Stimulated activated naive B cell treated with anti-CD40 and anti-IgM and Interleukin-4, amounts not matched to agents 10 μg/mL and 1 μg/mL and 100 μg/mL, for 72 hours (primary cell): ENCODE measurements around the gene SLC35G6.
A peak's percentile ranks its signal among the peaks of the same experiment; 100 is the strongest.
"Not testable (repeated sequence)": the region's sequence is repeated elsewhere in the genome, so short reads cannot be mapped to it uniquely, and the experiment has no call there.

Source experiments
- ATAC-seq, 2 donors: fragments of 150-1000 bp; cut with Tn5 transposase; replicated peaks; 2 replicates each; pipeline ENCODE4 v1.10.0; 2021; ENCODE audit warnings: moderate library complexity in 1 of 2
- DNase-seq: peaks from one replicate; pipeline ENCODE4 v3.0.0; 2021
- H3K27ac Mint-ChIP-seq: one replicate; pipeline ENCODE4 v1.8.0; 2022; ENCODE audit warnings: mild to moderate bottlenecking, mixed read lengths
- H3K27me3 Mint-ChIP-seq, 2 donors: one replicate each; pipeline ENCODE4 v1.8.0; 2022; ENCODE audit warnings: mixed read lengths in 2 of 2
- H3K36me3 Mint-ChIP-seq, 2 donors: one replicate each; pipeline ENCODE4 v1.8.0; 2022; ENCODE audit warnings: mixed read lengths in 2 of 2, mild to moderate bottlenecking in 1 of 2
- H3K4me1 Mint-ChIP-seq, 2 donors: one replicate each; pipeline ENCODE4 v1.8.0; 2022; ENCODE audit warnings: mixed read lengths in 2 of 2, mild to moderate bottlenecking in 1 of 2
- H3K4me3 Mint-ChIP-seq, 2 donors: one replicate each; pipeline ENCODE4 v1.8.0; 2022; ENCODE audit warnings: mild to moderate bottlenecking in 2 of 2, mixed read lengths in 2 of 2, moderate library complexity in 1 of 2
- H3K9me3 Mint-ChIP-seq, 2 donors: one replicate each; pipeline ENCODE4 v1.8.0; 2022; ENCODE audit warnings: mixed read lengths in 2 of 2, mild to moderate bottlenecking in 1 of 2

Gene SLC35G6

DNA sequence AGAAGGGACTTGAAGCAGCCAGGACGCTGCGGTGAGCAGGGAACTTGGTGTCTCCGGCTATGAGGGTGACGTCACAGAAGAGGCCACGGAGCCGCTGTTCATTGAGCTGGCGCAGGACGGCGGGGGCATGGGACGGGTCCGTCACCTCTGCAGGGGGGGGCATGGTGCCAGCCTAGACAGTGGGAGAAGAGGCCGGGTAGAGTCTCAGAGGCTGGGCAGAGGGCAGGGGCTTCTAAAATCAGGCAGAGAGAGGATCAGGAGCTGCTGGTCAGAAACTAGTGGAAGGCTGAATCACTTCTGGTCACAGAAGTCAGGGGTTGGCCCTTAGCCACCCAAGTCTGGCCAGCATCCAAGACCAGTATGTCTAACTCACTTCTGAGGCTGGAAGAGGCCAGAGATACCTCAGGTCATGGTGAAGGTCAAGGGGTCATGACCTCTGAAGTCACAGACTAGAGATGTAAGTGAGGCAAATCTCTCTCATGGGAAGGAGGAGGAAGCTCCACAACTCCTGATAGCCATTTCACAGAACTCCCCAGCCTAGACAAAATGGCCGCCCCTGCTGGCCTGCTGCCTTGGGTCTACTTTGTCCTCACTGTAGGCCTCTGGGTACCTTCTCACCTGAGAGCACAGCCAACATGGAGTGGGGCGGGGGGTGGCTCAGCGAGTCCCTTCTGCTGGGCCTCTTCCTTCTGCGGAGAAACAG lies 14.5 kb upstream of the SLC35G6 start:
- no peak for ATAC-seq
- DNase-seq = no peak
- H3K36me3 Mint-ChIP-seq = peaks cover 25 to 32% of the 10 kb centered on the region in 2 donors
- peak overlapping the region; percentile 88 for H3K27ac Mint-ChIP-seq
- H3K4me3 Mint-ChIP-seq = peak overlapping the region in 1 of 2 donors; percentile 15
- H3K9me3 Mint-ChIP-seq = no peaks in the 10 kb centered on the region
- H3K27me3 Mint-ChIP-seq = no peaks in the 10 kb centered on the region
- peaks cover 18 to 30% of the 10 kb centered on the region in 2 donors for H3K4me1 Mint-ChIP-seq

GRCh38 chr17:7467498-7467897 lies 13.7 kb upstream of the SLC35G6 start:
- Mint-ChIP-seq H3K9me3 (no peaks in the 10 kb centered on the region), H3K27ac (no peak overlapping the region), H3K36me3 (peaks cover 25 to 32% of the 10 kb centered on the region in 2 donors), H3K4me3 (no peak overlapping the region), H3K4me1 (peaks cover 20 to 35% of the 10 kb centered on the region in 2 donors), H3K27me3 (no peaks in the 10 kb centered on the region)
- ATAC-seq (no peak), DNase-seq (no peak)

- Mint-ChIP-seq H3K36me3 (peaks cover 24 to 26% of the 10 kb centered on the region in 2 donors), H3K9me3 (no peaks in the 10 kb centered on the region), H3K4me1 (peaks cover 18 to 35% of the 10 kb centered on the region in 2 donors), H3K27me3 (no peaks in the 10 kb centered on the region), H3K27ac (no peak overlapping the region), H3K4me3 (no peak overlapping the region)
- DNase-seq (no peak), ATAC-seq (no peak)
Observed at GRCh38 chr17:7468290-7468689, 13.0 kb upstream of the SLC35G6 start.

GRCh38 chr17:7468804-7469389 lies 12.3 kb upstream of the SLC35G6 start:
- Mint-ChIP-seq H3K4me1 (peaks cover 18 to 35% of the 10 kb centered on the region in 2 donors), H3K9me3 (no peaks in the 10 kb centered on the region), H3K4me3 (no peak overlapping the region), H3K27ac (no peak overlapping the region), H3K36me3 (peaks cover 19 to 20% of the 10 kb centered on the region in 2 donors), H3K27me3 (no peaks in the 10 kb centered on the region)
- ATAC-seq (no peak), DNase-seq (no peak)

- H3K27ac Mint-ChIP-seq, DNase-seq, H3K4me3 Mint-ChIP-seq, ATAC-seq, H3K9me3 Mint-ChIP-seq, H3K27me3 Mint-ChIP-seq: not testable (repeated sequence)
- peaks cover 15 to 16% of the 10 kb centered on the region in 2 donors for H3K36me3 Mint-ChIP-seq
- H3K4me1 Mint-ChIP-seq = peaks cover 18 to 35% of the 10 kb centered on the region in 2 donors
Observed at GRCh38 chr17:7469843-7470242, 11.4 kb upstream of the SLC35G6 start.

DNA sequence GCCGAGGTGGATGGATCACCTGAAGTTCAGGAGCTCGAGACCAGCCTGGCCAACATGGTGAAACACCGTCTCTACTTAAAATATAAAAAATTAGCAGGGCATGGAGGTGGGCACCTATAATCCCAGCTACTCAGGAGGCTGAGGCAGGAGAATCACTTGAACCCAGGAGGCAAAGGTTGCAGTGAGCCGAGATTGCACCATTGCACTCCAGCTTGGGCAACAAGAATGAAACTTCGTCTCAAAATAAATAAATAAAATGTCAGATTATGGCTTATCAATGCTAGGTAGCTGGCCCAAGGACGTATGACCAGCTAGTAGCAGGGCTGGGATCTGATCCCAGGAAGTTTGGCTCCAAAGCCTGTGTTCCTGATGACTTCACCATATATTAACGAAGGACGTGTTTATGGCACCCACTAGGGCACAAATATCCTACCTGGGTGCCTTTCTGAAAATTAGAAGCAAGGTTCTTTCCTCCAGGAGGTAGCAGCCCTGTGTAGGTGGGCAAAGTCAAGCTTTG lies 10.7 kb upstream of the SLC35G6 start:
- peaks cover 15% of the 10 kb centered on the region in 2 donors for H3K36me3 Mint-ChIP-seq

GRCh38 chr17:7471729-7472128 lies 9.5 kb upstream of the SLC35G6 start:
- Mint-ChIP-seq H3K27ac (no peak overlapping the region), H3K4me3 (no peak overlapping the region), H3K27me3 (no peaks in the 10 kb centered on the region), H3K36me3 (peaks cover 8 to 9% of the 10 kb centered on the region in 2 donors), H3K9me3 (no peaks in the 10 kb centered on the region), H3K4me1 (peaks cover 23 to 38% of the 10 kb centered on the region in 2 donors)
- no peak for DNase-seq
- no peak for ATAC-seq

More for the DNA sequence above, 10.7 kb upstream of the SLC35G6 start:
- H3K9me3 Mint-ChIP-seq, H3K27ac Mint-ChIP-seq, H3K4me3 Mint-ChIP-seq, H3K27me3 Mint-ChIP-seq, ATAC-seq, DNase-seq: not testable (repeated sequence)
- H3K4me1 Mint-ChIP-seq = peaks cover 18 to 35% of the 10 kb centered on the region in 2 donors

DNA sequence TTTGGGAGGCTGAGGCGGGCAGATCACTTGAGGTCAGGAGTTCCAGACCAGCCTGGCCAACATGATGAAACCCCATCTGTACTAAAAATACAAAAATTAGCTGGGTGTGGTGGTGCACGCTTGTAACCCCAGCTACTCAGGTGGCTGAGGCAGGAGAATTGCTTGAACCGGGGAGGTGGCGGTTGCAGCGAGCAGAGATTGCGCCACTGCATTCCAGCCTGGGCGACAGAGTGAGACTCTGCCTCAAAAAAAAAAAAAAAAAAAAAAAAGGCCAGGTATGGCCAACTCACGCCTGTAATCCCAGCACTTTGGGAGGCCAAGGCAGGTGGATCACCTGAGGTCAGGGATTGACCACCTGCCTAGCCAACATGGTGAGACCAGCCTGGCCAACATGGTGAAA lies 6.5 kb upstream of the SLC35G6 start:
- H3K9me3 Mint-ChIP-seq, H3K27me3 Mint-ChIP-seq, DNase-seq, H3K27ac Mint-ChIP-seq, ATAC-seq, H3K4me3 Mint-ChIP-seq, H3K36me3 Mint-ChIP-seq: not testable (repeated sequence)
- H3K4me1 Mint-ChIP-seq = peaks cover 31 to 42% of the 10 kb centered on the region in 2 donors

DNA sequence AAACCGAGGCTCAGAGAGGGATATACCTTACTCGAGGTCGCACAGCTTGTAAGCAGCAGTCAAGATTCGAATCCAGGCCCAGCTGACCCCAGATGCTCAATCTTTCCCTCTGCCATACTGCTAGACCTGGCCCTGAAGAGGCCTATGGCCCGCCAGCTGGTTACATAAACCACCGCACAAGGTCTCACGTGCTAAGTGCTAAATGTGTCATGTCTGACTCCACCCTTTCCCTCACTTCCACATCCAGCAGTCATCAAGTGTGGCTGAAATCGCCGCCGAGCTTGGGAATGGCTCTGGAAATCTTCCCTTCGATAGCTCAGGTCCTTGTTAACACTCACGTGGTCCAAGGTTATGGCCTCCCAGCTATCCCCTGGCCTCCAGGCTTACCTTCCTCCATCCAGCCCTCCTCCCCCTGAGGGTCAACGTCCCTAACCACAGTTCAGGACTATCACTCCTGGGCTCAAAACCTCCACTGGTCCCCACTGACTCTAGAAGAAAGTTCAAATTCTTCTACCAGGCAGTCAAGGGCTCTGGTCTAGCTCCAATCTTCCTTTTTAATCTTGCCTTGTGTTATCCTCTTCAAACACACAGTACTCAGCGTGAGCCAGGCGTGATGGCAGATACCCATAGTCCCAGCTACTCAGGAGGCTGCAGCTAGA lies 5.4 kb upstream of the SLC35G6 start:
- H3K27me3 Mint-ChIP-seq = no peaks in the 10 kb centered on the region
- H3K36me3 Mint-ChIP-seq = peaks cover 3 to 4% of the 10 kb centered on the region in 2 donors
- peaks cover 35 to 53% of the 10 kb centered on the region in 2 donors for H3K4me1 Mint-ChIP-seq
- H3K27ac Mint-ChIP-seq = no peak overlapping the region
- H3K4me3 Mint-ChIP-seq = no peak overlapping the region
- ATAC-seq = no peak
- no peak for DNase-seq
- no peaks in the 10 kb centered on the region for H3K9me3 Mint-ChIP-seq

DNA sequence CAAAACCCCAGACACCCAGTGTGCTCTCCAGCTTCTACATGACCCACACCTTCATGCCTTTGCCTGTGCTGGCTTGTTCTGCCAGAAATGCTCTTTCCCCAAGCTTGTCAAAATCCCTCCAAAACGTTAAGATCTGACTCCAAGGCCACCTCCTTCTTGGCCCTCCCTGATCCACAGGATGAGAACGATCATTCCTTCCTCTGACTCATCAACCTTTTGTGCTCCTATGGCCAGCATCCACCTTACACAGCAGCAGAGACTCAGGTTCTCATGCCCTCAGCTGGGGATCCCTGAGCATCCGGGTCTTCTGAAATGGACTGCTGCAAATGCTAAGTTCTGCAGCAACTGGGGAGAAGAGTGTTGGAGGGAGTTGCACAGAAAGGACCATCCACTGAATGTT lies 4.8 kb upstream of the SLC35G6 start:
- H3K27me3 Mint-ChIP-seq = no peaks in the 10 kb centered on the region

DNA sequence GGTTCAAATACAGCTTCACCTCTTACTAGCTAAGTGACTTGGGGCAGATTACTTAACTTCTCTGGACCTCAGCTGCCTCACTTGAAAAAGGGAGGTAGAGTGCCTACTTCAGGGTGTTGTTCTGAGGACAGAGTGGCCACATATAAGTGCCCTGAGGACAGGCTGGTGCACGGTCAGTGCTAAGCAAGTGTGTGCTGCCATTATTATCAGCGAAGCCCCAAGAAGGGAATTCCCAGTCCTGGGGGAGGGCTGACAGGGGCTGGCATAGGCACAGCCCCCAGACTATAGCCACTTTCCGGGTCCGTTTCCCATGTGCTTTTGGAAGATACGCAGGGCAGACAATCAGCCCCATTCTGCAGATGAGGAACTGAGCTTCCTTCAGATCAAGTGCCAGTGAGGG lies 4.3 kb upstream of the SLC35G6 start:
- H3K4me1 Mint-ChIP-seq = peaks cover 41 to 59% of the 10 kb centered on the region in 2 donors
- no peak for DNase-seq

More for the DNA sequence above, 4.8 kb upstream of the SLC35G6 start:
- no peak overlapping the region for H3K4me3 Mint-ChIP-seq
- DNase-seq (no peak), ATAC-seq (no peak)
- H3K27ac Mint-ChIP-seq = peak overlapping the region; percentile 16
- no peaks in the 10 kb centered on the region for H3K9me3 Mint-ChIP-seq
- H3K36me3 Mint-ChIP-seq = peaks cover 3 to 4% of the 10 kb centered on the region in 2 donors
- H3K4me1 Mint-ChIP-seq = peaks cover 39 to 58% of the 10 kb centered on the region in 2 donors

GRCh38 chr17:7477392-7478275 lies 3.6 kb upstream of the SLC35G6 start:
- Mint-ChIP-seq H3K4me1 (peaks cover 46 to 62% of the 10 kb centered on the region in 2 donors), H3K4me3 (peak overlapping the region; percentile 88 to 93), H3K36me3 (peaks cover 3 to 4% of the 10 kb centered on the region in 2 donors), H3K27ac (peak overlapping the region; percentile 77), H3K9me3 (no peaks in the 10 kb centered on the region), H3K27me3 (no peaks in the 10 kb centered on the region)
- DNase-seq (no peak), ATAC-seq (peak in 1 of 2 donors; percentile 3)

More for the DNA sequence above, 4.3 kb upstream of the SLC35G6 start:
- peaks cover 3 to 4% of the 10 kb centered on the region in 2 donors for H3K36me3 Mint-ChIP-seq
- no peak overlapping the region for H3K27ac Mint-ChIP-seq
- H3K9me3 Mint-ChIP-seq = no peaks in the 10 kb centered on the region
- ATAC-seq = no peak
- H3K4me3 Mint-ChIP-seq = no peak overlapping the region
- no peaks in the 10 kb centered on the region for H3K27me3 Mint-ChIP-seq

- ATAC-seq (peak; percentile 26 to 30), DNase-seq (no peak)
- Mint-ChIP-seq H3K4me1 (peaks cover 51 to 68% of the 10 kb centered on the region in 2 donors), H3K36me3 (peaks cover 3 to 4% of the 10 kb centered on the region in 2 donors), H3K27ac (peak overlapping the region; percentile 77), H3K9me3 (no peaks in the 10 kb centered on the region), H3K27me3 (no peaks in the 10 kb centered on the region), H3K4me3 (peak overlapping the region; percentile 88 to 93)
Observed at GRCh38 chr17:7478276-7479212, 2.7 kb upstream of the SLC35G6 start.
